HG03521 (cell line): ENCODE measurements around the gene VPS26A.
"Not testable (repeated sequence)": the region's sequence is repeated elsewhere in the genome, so short reads cannot be mapped to it uniquely, and the experiment has no call there.

ENCODE experiments used
- ATAC-seq: cut with Tn5 transposase; IDR thresholded peaks from one replicate; pipeline ENCODE4 v1.9.1; 2021; ENCODE audit warnings: mild to moderate bottlenecking, moderate library complexity; ENCODE audit not compliant: unreplicated experiment

Gene VPS26A

GRCh38 chr10:69102440-69102839 is 21.5 kb upstream of the VPS26A start:
- ATAC-seq, result no peak

- ATAC-seq, result no peak
Measured at GRCh38 chr10:69103784-69104183, 20.2 kb upstream of the VPS26A start.

GRCh38 chr10:69104994-69105790 is 18.8 kb upstream of the VPS26A start:
- no peak for ATAC-seq

GRCh38 chr10:69107176-69107490 is 16.8 kb upstream of the VPS26A start:
- no peak for ATAC-seq

GRCh38 chr10:69107699-69108098 is 16.3 kb upstream of the VPS26A start:
- ATAC-seq, result no peak

GRCh38 chr10:69119896-69120295 is 4.1 kb upstream of the VPS26A start:
- no peak for ATAC-seq

- peak; percentile 12 for ATAC-seq
Measured at GRCh38 chr10:69123306-69123746, 652 bp upstream of the VPS26A start.

- peak; percentile 27 for ATAC-seq
Measured at GRCh38 chr10:69124563-69125268, 738 bp downstream of the VPS26A start.

GRCh38 chr10:69125554-69125953 is 1.6 kb downstream of the VPS26A start:
- ATAC-seq, result no peak

- ATAC-seq, result no peak
Measured at GRCh38 chr10:69130251-69130650, 6.3 kb downstream of the VPS26A start.

GRCh38 chr10:69139961-69140360 is 16.0 kb downstream of the VPS26A start:
- ATAC-seq, result no peak

- no peak for ATAC-seq
Measured at GRCh38 chr10:69141304-69141703, 17.3 kb downstream of the VPS26A start.

GRCh38 chr10:69142074-69142473 is 18.1 kb downstream of the VPS26A start:
- ATAC-seq, result not testable (repeated sequence)

GRCh38 chr10:69142983-69143382 is 19.0 kb downstream of the VPS26A start:
- ATAC-seq, result no peak

- no peak for ATAC-seq
Measured at GRCh38 chr10:69145329-69145728, 21.4 kb downstream of the VPS26A start.

- ATAC-seq, result no peak
Measured at GRCh38 chr10:69145864-69146263, 21.9 kb downstream of the VPS26A start.

GRCh38 chr10:69146759-69147158 is 22.8 kb downstream of the VPS26A start:
- no peak for ATAC-seq

GRCh38 chr10:69151984-69152383 is 28.0 kb downstream of the VPS26A start:
- ATAC-seq, result no peak

- ATAC-seq, result no peak
Measured at GRCh38 chr10:69153227-69153626, 29.2 kb downstream of the VPS26A start.

- ATAC-seq, result no peak
Measured at GRCh38 chr10:69160809-69161241, 36.8 kb downstream of the VPS26A start.

GRCh38 chr10:69168493-69168892 is 44.5 kb downstream of the VPS26A start:
- ATAC-seq, result no peak

- no peak for ATAC-seq
Measured at GRCh38 chr10:69172241-69172982, 48.4 kb downstream of the VPS26A start.
